Spleen (tissue), 7 donors: ENCODE data around the gene HOXD13.

Source experiments
- POLR2A ChIP-seq, 3 donors: fragments of 450-650 bp; IDR thresholded peaks; one replicate each; pipeline ENCODE4 v1.5.1; 2017; ENCODE audit warnings: antibody characterized with exemption in 3 of 3, mild to moderate bottlenecking in 1 of 3
- POLR2AphosphoS5 ChIP-seq, 3 donors: sonication (generic); formaldehyde crosslinking; IDR thresholded peaks; one replicate each; pipeline ENCODE4 v1.5.1; 2017; ENCODE audit warnings: antibody characterized with exemption in 3 of 3
- TF ChIP-seq, protein P1 (sequence below), 11 experiments: fragments of 200-600 bp in 7 of 11; fragments of 450-650 bp in 4 of 11; sonication (generic) in 4 of 11; IDR thresholded peaks in 8 of 11; conservative IDR thresholded peaks in 3 of 11; 1 replicate in 7 of 11; 2 replicates in 4 of 11; pipeline versions ENCODE4 v1.4.0 to v1.8.0; 2016 to 2021; ENCODE audit warnings: antibody characterized with exemption in 11 of 11, inconsistent platforms in 4 of 11, mild to moderate bottlenecking in 1 of 11
- donor health status: DM: no; HTN: no; CAD: no; lungs with moderate emphysema.
- donor health status: DM: no; HTN: no; CAD: no.
- donor health status: DM: no; HTN: no; CAD: no.

DNA sequence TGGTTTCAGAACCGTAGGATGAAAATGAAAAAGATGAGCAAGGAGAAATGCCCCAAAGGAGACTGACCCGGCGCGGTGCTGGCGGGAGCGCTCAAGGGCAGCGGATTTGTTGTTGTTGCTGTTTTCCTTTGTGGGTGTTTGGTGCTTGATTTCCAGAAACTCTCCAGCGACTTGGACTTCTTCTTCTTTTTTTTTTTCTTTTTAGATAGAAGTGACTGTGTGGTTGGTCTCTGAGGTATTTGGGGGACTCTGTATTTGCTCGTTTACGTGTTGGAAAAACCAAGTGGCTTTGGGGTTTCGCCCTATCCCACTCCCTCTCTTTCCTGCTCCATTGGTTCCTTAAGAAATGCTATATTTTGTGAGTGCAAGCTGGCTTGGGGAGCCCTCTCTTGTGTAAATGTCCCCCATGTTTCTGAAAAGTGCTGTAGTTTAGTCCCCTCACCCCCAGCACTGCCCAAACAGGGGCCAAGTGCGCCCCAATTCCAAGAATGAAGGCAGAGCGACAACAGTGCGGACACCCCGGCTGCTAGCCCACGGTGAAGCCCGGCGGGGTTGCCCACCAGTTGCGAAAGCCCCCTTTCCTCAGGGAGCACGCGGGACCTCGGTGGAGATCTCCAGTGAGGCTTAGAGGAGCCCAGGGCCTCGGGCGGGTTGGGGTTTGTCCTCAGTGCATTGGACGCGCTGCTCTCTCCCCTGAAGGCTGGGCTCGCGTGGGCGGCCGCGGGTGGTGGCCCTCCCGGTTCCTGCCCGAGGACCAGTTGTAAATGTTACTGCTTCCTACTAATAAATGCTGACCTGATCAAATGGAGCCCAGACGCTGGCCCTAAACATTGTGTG lies 31.8 kb downstream of the HOXD13 start:
- TF ChIP-seq POLR2A (IDR thresholded peaks at IDR 0.05) (no peak), POLR2AphosphoS5 (IDR thresholded peaks at IDR 0.05) (no peak)
- TF ChIP-seq, protein P1, sequence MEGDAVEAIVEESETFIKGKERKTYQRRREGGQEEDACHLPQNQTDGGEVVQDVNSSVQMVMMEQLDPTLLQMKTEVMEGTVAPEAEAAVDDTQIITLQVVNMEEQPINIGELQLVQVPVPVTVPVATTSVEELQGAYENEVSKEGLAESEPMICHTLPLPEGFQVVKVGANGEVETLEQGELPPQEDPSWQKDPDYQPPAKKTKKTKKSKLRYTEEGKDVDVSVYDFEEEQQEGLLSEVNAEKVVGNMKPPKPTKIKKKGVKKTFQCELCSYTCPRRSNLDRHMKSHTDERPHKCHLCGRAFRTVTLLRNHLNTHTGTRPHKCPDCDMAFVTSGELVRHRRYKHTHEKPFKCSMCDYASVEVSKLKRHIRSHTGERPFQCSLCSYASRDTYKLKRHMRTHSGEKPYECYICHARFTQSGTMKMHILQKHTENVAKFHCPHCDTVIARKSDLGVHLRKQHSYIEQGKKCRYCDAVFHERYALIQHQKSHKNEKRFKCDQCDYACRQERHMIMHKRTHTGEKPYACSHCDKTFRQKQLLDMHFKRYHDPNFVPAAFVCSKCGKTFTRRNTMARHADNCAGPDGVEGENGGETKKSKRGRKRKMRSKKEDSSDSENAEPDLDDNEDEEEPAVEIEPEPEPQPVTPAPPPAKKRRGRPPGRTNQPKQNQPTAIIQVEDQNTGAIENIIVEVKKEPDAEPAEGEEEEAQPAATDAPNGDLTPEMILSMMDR (IDR thresholded peaks at IDR 0.05 in 8 of 11, conservative IDR thresholded peaks at IDR 0.05 in 3 of 11), result no peak
